Measurements from ENCODE around the gene DGKE.

The DGKE gene

GRCh38 chr17:56918916-56919315 is 85.0 kb downstream of the DGKE start:
- FAIRE-seq = no peak

Data from endometrium (tissue), 2 donors.